Nephron (organoid): ENCODE results near the gene HYDIN.
A peak's percentile ranks its signal among the peaks of the same experiment; 100 is the strongest.

Source experiments
- H3K27ac Mint-ChIP-seq, 3 experiments: 2 replicates each; pipeline ENCODE4 v1.8.0; 2020; ENCODE audit warnings: mixed read lengths in 3 of 3, mild to moderate bottlenecking in 2 of 3, moderate library complexity in 1 of 3
- H3K27me3 Mint-ChIP-seq: 2 replicates; pipeline ENCODE4 v1.8.0; 2021; ENCODE audit warnings: low read depth, mild to moderate bottlenecking, moderate library complexity, mixed read lengths
- H3K36me3 Mint-ChIP-seq: 2 replicates; pipeline ENCODE4 v1.8.0; 2020; ENCODE audit warnings: low read depth, mixed read lengths
- H3K4me1 Mint-ChIP-seq: 2 replicates; pipeline ENCODE4 v1.8.0; 2020; ENCODE audit warnings: mixed read lengths
- H3K4me3 Mint-ChIP-seq, 3 experiments: 2 replicates each; pipeline ENCODE4 v1.8.0; 2020; ENCODE audit warnings: mild to moderate bottlenecking in 3 of 3, mixed read lengths in 3 of 3, moderate library complexity in 2 of 3
- H3K9me3 Mint-ChIP-seq: 2 replicates; pipeline ENCODE4 v1.8.0; 2020; ENCODE audit warnings: mixed read lengths
- TF ChIP-seq, protein P1 (sequence below), 3 experiments: fragments of 200-600 bp; sonication (generic); IDR thresholded peaks; one replicate each; pipeline ENCODE4 v1.5.0; 2021; ENCODE audit warnings: antibody characterized with exemption in 3 of 3; ENCODE audit not compliant: unreplicated experiment in 3 of 3

HYDIN gene

DNA sequence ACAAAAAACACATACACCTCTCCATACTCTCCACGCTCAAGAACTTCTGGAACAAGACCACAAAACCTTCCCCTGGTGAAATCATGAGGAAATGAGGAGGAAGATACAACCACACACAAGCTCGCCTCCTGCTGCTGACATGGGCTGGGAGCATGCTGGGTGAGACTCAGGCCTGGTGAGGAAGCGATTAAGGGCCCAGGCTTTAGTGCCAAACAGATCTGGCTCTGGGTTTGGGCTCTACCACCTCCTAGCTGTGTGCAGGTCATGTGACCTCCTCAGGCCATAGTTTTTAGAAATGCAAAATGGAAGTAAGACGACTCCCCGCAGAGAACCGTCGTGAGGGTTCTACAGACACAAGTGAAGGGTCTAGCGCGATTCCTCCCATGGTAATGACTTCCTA, 470.9 kb downstream of the HYDIN start:
- TF ChIP-seq, protein P1, sequence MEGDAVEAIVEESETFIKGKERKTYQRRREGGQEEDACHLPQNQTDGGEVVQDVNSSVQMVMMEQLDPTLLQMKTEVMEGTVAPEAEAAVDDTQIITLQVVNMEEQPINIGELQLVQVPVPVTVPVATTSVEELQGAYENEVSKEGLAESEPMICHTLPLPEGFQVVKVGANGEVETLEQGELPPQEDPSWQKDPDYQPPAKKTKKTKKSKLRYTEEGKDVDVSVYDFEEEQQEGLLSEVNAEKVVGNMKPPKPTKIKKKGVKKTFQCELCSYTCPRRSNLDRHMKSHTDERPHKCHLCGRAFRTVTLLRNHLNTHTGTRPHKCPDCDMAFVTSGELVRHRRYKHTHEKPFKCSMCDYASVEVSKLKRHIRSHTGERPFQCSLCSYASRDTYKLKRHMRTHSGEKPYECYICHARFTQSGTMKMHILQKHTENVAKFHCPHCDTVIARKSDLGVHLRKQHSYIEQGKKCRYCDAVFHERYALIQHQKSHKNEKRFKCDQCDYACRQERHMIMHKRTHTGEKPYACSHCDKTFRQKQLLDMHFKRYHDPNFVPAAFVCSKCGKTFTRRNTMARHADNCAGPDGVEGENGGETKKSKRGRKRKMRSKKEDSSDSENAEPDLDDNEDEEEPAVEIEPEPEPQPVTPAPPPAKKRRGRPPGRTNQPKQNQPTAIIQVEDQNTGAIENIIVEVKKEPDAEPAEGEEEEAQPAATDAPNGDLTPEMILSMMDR (IDR thresholded peaks at IDR 0.05; ENCODE audit: unreplicated experiment in 3 of 3) = no peak
- Mint-ChIP-seq H3K9me3 (no peaks in the 10 kb centered on the region), H3K36me3 (peaks cover 32% of the 10 kb centered on the region), H3K4me3 (no peak overlapping the region), H3K4me1 (peaks cover 43% of the 10 kb centered on the region), H3K27me3 (peaks cover 3% of the 10 kb centered on the region), H3K27ac (peak overlapping the region; percentile 68 to 86 (median 84))

DNA sequence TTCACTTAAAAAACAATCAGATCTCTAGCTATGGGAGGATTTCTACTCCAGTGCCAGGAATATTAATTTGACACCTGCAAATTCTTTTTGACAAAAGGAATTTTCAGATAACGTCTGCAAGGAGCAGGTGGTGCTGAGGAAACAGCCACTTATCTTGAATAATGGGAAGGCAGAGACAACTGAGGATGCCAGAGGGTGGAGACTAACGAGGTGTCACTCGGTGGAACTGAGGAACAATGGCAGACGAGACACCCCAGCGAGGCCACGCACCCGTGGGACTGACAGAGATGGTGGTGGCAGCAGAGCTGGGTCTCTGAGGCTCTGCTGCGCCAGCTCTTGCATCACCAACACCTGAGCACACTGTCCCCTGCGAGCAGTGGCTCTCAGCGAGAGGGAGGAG, 471.7 kb downstream of the HYDIN start:
- no peaks in the 10 kb centered on the region for H3K9me3 Mint-ChIP-seq
- peak overlapping the region; percentile 44 to 84 (median 52) for H3K27ac Mint-ChIP-seq
- TF ChIP-seq, protein P1 (IDR thresholded peaks at IDR 0.05; ENCODE audit: unreplicated experiment in 3 of 3) = no peak
- peaks cover 3% of the 10 kb centered on the region for H3K27me3 Mint-ChIP-seq
- peaks cover 38% of the 10 kb centered on the region for H3K4me1 Mint-ChIP-seq
- no peak overlapping the region for H3K4me3 Mint-ChIP-seq
- peaks cover 28% of the 10 kb centered on the region for H3K36me3 Mint-ChIP-seq
